GM13976 (cell line): ENCODE data around the gene USP22.

Experiments
- DNase-seq: peaks from one replicate; pipeline ENCODE4 v3.0.0; 2012; ENCODE audit warnings: low spot score
- in situ Hi-C: fragments of 300-500 bp; cut with MboI; formaldehyde crosslinking; loops from one replicate; pipeline ENCODE4 v1.12.0; 2022; ENCODE audit warnings: low sequenced_read_pairs, mixed read lengths, inconsistent platforms; ENCODE audit not compliant: unreplicated experiment
- TF ChIP-seq, protein P1 (sequence below): IDR thresholded peaks from 2 replicates; pipeline ENCODE4 v1.5.1; 2012; ENCODE audit warnings: borderline replicate concordance, mild to moderate bottlenecking; ENCODE audit not compliant: insufficient read depth; ENCODE audit errors: extremely low read depth, missing control alignments, control extremely low read depth

The USP22 gene

DNA sequence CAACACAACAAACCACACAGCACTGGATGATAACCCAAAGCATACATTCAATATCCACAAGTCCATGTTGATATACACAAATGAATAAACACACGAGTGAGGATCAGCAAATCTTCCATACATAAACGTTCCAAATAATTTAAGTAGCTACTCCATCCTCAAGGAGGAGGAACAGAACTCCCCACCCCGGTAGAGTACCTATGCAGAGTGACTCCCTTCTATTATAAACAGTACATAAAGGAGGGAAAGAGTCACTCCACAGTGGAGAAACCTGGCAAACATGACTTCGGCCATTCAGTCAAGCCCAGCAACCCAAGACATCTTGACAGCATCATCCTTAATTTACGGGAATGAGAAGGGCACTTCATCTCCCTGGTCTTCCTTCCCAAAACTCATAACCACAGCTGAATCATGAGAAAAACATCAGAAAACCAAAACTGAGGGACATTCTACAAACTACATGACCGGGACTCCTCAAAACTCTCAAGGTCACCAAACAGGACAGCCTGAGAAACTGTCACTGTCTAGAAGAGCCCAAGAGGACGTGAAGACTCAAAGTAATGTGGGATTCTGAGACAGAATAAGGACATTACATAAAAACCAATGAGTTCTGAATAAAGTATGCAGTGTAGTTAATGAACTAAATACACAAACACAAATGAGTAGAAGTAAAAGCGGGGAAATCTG is 5.6 kb downstream of the USP22 start:
- TF ChIP-seq, protein P1, sequence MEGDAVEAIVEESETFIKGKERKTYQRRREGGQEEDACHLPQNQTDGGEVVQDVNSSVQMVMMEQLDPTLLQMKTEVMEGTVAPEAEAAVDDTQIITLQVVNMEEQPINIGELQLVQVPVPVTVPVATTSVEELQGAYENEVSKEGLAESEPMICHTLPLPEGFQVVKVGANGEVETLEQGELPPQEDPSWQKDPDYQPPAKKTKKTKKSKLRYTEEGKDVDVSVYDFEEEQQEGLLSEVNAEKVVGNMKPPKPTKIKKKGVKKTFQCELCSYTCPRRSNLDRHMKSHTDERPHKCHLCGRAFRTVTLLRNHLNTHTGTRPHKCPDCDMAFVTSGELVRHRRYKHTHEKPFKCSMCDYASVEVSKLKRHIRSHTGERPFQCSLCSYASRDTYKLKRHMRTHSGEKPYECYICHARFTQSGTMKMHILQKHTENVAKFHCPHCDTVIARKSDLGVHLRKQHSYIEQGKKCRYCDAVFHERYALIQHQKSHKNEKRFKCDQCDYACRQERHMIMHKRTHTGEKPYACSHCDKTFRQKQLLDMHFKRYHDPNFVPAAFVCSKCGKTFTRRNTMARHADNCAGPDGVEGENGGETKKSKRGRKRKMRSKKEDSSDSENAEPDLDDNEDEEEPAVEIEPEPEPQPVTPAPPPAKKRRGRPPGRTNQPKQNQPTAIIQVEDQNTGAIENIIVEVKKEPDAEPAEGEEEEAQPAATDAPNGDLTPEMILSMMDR = no peak
- peak; percentile 1 for DNase-seq
- in situ Hi-C loops = no loop called here

DNA sequence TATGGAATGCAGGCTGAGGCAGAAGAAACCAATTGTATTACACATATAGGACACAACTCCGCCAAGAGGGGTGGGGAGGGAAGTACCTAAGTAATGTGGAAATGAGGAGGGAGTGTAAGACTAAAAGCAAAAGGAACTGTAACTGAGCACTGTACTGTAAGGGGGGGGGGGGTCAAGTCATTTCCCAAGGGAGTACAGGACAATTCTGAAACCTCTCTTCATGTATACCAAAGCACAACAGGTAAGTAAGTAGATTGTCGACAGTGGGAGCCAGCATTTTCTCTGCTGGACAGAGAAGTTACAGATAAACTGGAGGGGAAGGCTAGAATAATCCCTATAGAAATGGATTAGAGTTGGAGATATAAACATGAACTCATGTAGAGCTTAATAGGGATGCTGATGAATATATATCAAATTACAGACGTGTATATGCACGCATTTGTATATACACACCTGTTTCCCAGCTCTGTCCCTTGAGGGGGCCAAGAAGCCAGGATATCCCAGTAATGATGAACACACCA is 6.4 kb downstream of the USP22 start:
- TF ChIP-seq, protein P1 = no peak
- in situ Hi-C loops = no loop called here
- peak; percentile 18 for DNase-seq

DNA sequence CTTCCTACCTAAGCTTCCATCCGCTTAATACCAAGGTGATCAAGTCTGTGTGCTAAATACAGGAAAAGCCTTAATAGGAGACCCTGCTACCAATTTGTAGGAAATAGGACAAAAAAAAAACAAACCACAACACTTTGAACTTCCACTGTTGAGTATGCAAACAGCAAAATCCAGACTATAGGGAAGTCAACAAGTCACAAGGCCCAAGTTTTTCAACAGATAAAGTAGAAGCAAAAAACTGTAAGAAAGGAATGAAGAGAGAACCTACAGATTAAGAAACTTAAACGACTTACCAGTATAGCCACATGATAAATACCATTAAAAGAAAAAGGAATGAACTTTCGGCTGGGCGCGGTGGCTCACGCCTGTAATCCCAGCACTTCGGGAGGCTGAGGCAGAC is 7.4 kb downstream of the USP22 start:
- in situ Hi-C loops = no loop called here
- no peak for DNase-seq
- TF ChIP-seq, protein P1 = no peak

DNA sequence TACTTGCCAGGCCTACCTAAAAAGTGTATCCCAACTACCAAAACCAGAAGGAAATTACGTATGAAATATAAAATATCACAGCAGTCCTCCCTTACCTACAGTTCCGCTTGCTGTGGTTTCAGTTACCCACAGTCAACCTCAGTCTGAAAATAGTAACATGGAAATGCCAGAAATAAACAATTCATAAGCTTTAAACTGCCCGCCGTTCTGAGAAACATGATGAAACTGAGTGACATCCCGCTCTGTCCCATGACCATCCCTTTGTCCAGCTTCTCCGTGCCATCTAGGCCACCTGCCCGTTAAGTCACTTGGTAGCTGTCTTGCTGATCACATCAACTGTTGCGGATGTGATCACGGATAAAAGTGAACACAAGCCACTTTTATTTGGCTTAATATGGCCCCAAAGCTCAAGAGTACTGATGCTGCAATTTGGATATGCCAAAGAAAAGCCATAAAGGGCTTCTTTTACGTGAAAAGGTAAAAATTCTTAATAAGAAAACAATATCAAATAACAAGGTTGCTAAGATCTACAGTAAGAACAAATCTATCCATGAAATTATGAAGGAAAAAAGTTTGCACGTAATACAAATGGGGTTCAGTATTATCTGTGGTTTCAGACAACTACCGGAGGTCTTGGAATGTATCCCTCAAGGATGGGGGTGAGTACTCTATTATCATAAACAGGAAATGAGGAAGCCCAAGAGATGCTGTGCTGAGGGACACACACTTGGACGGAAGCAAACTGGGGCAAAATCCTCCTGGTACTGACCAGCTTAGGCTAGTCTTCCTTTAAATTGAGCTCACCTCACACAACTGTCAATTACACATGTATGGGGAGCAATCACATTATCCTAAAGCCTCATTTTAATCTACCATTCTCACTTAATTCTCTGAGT is 8.2 kb downstream of the USP22 start:
- TF ChIP-seq, protein P1 = no peak
- in situ Hi-C loops = no loop called here
- DNase-seq = peak; percentile 38

DNA sequence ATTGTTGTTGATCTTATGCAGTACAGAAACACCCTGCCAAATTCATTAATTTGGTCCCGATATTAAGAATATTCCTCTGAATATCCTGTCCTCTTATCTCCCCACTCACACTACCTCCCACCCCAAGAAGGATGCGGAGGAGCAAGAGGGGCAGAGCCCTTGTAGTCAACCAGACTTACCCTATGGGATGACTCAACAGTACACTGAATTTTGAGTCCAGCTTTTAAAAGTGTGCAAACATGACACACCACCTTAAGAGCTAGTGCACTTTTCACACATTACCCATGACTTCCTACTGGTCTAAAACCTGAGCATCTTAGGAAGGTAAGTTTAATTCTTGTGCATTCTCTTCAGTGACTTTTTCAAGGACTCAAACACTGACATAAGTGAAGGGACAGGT is 9.5 kb downstream of the USP22 start:
- no peak for DNase-seq

DNA sequence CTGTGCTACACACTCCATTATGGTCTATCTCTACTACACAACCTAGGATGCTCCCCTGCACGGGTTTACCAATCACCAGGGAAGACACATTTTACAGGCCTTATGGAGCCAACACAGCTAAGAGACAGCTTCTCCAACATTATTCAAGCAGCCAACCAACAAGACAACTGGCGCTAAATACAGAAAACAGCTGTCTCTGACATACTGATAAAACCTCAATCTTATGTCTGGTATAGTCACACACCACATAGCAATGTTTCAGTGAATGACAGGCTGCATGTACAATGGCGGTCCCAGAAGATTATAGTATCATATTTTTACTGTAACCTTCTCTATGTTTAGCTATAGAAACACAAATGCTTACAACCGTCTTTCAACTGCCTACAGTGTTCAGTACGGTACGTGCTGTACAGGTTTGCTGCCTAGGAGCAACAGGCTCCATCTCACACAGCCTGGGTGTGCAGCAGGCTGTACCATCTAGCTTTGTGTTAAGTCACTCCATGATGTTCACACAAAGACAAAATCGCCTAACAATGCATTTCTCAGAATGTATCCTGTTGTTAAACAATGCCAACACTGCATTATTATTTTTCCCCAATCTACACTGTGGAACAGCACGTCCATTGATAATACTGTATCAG is 10.9 kb downstream of the USP22 start:
- TF ChIP-seq, protein P1 = no peak
- in situ Hi-C loops = no loop called here
- DNase-seq = no peak

More for the DNA sequence above, 9.5 kb downstream of the USP22 start:
- in situ Hi-C loops = no loop called here
- TF ChIP-seq, protein P1 = no peak
